WI38 (cell line): ENCODE data around the gene IL1RAPL1.
"Not testable (repeated sequence)": the region's sequence is repeated elsewhere in the genome, so short reads cannot be mapped to it uniquely, and the experiment has no call there.

Experiments used
- H3K4me3 ChIP-seq: 2 replicates; pipeline ENCODE4 v1.5.1; 2011; ENCODE audit warnings: low read depth, mild to moderate bottlenecking, control low read depth, low read length
- CTCF ChIP-seq: IDR thresholded peaks from 2 replicates; pipeline ENCODE4 v1.5.1; 2012; ENCODE audit warnings: low read depth, mild to moderate bottlenecking, control low read depth, low read length

IL1RAPL1 gene

GRCh38 chrX:29315931-29316330, 728.7 kb downstream of the IL1RAPL1 start:
- no peak for TF ChIP-seq CTCF
- H3K4me3 ChIP-seq = no peak overlapping the region

GRCh38 chrX:29318012-29318411, 730.8 kb downstream of the IL1RAPL1 start:
- no peak for TF ChIP-seq CTCF
- no peak overlapping the region for H3K4me3 ChIP-seq

GRCh38 chrX:29332429-29332828, 745.2 kb downstream of the IL1RAPL1 start:
- H3K4me3 ChIP-seq = not testable (repeated sequence)

- H3K4me3 ChIP-seq = not testable (repeated sequence)
Observed at GRCh38 chrX:29333091-29333490, 745.8 kb downstream of the IL1RAPL1 start.

- TF ChIP-seq CTCF = no peak
- H3K4me3 ChIP-seq = no peak overlapping the region
Observed at GRCh38 chrX:29348288-29348687, 761.0 kb downstream of the IL1RAPL1 start.

- TF ChIP-seq CTCF = no peak
- no peak overlapping the region for H3K4me3 ChIP-seq
Observed at GRCh38 chrX:29359276-29359675, 772.0 kb downstream of the IL1RAPL1 start.

GRCh38 chrX:29374765-29375164, 787.5 kb downstream of the IL1RAPL1 start:
- H3K4me3 ChIP-seq = not testable (repeated sequence)

- no peak for TF ChIP-seq CTCF
- H3K4me3 ChIP-seq = no peak overlapping the region
Observed at GRCh38 chrX:29376584-29376983, 789.3 kb downstream of the IL1RAPL1 start.

- no peak for TF ChIP-seq CTCF
- no peak overlapping the region for H3K4me3 ChIP-seq
Observed at GRCh38 chrX:29382811-29383210, 795.6 kb downstream of the IL1RAPL1 start.
